ENCODE data around the gene KCNJ6. TPM values are rescaled to one million over a fixed set of nuclear protein-coding genes. Genes with fewer than 3 reads are reported as not detected.

Gene KCNJ6
- total RNA-seq, 1 experiment from 2014 or later = 1.2 TPM

DNA sequence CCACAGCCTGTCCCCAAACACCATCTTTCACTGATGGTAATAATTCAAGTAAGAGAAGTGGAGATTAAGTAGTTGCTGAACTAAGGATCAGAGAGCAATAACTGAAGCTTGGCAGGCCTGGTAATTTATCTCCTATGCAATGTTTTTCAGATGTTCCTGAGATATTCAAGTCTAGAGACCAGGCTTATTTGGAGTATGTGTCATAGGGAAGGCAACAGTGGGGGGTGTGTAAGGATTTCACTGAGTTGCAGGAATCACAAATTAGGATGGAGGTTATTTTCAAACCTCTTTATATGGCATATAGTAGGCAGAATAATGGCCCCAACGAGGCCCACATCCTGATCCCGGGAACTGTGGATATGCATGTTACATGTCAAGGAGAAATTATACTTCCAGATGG lies 171.7 kb downstream of the KCNJ6 start:
- no CpG with 5 or more reads among the region's 2 CpGs for WGBS (ENCODE audit: extremely low coverage, insufficient read length, low lambda C conversion rate)
- Histone ChIP-seq H3K56ac (ENCODE audit: insufficient read length, low read depth, low read length) (no peak overlapping the region), H3K27me3 (ENCODE audit: insufficient read depth, low read length) (no peaks in the 10 kb centered on the region), H3T11ph (ENCODE audit: low read length) (no peak overlapping the region), H3K23ac (ENCODE audit: insufficient read length, low read depth, low read length) (no peak overlapping the region), H3K18ac (ENCODE audit: insufficient read length, low read depth, low read length) (no peak overlapping the region), H2BK5ac (ENCODE audit: insufficient read length, low read length) (no peak overlapping the region), H2BK120ac (ENCODE audit: low read depth, low read length, poor library complexity, severe bottlenecking) (no peak overlapping the region), H3K79me2 (ENCODE audit: insufficient read depth, low read length) (no peaks in the 10 kb centered on the region), H3K4ac (ENCODE audit: low read depth, low read length) (no peak overlapping the region), H2BK20ac (ENCODE audit: low read depth, low read length, poor library complexity, severe bottlenecking) (no peak overlapping the region), H2BK12ac (ENCODE audit: insufficient read length, low read depth, low read length) (no peak overlapping the region), H3K9ac (ENCODE audit: extremely low read depth, insufficient read length, low read length) (no peak overlapping the region), H3K27ac (ENCODE audit: insufficient read length, low read depth, low read length) (no peak overlapping the region), H3K9me3 (ENCODE audit: control insufficient read depth, low read depth, low read length) (no peaks in the 10 kb centered on the region), H4K5ac (ENCODE audit: insufficient read length, low read depth, low read length) (no peak overlapping the region), H2AFZ (ENCODE audit: low read length) (no peak overlapping the region), H2AK5ac (ENCODE audit: insufficient read length, low read length) (no peak overlapping the region), H4K91ac (ENCODE audit: insufficient read length, low read depth, low read length) (no peak overlapping the region), H4K20me1 (ENCODE audit: control insufficient read depth, insufficient read depth, insufficient read length) (no peaks in the 10 kb centered on the region), H3K14ac (ENCODE audit: insufficient read depth, low read length) (no peak overlapping the region), H3K4me1 (ENCODE audit: insufficient read depth, low read length) (no peaks in the 10 kb centered on the region), H3K4me2 (ENCODE audit: insufficient read depth, insufficient read length, low read length) (no peak overlapping the region), H4K8ac (replicated peaks; ENCODE audit: insufficient read length, low read depth, low read length) (no peak overlapping the region), H2BK15ac (ENCODE audit: low read depth, low read length) (no peak overlapping the region), H3K23me2 (ENCODE audit: insufficient read length, low read depth, low read length, poor library complexity, severe bottlenecking) (no peaks in the 10 kb centered on the region), H3K79me1 (ENCODE audit: insufficient read depth, low read depth, low read length, poor library complexity, severe bottlenecking) (no peaks in the 10 kb centered on the region)
- Mint-ChIP-seq H3K9me3 (peaks cover 0 to 6% of the 10 kb centered on the region in 2 experiments; a peak in 3 of 5 replicates), H3K4me3 (no peak overlapping the region), H3K27me3 (ENCODE audit: low read depth) (peaks cover 2% of the 10 kb centered on the region), H3K27ac (no peak overlapping the region), H3K4me1 (no peaks in the 10 kb centered on the region), H3K36me3 (ENCODE audit: insufficient read depth in 1 of 3, low read depth in 3 of 3) (no peaks in the 10 kb centered on the region; a peak in 2 of 7 replicates)
- TF ChIP-seq CTCF (conservative IDR thresholded peaks at IDR 0.05) = no peak
- no peak for DNase-seq

All from H9 (cell line).